AG09319 (cell line): Measurements from ENCODE around the gene REEP2.

ENCODE experiments used
- DNase-seq: peaks from one replicate; pipeline ENCODE4 v3.0.0-alpha.2; 2010; ENCODE audit warnings: low read depth; ENCODE audit errors: extremely low read depth
- TF ChIP-seq, protein P1 (sequence below): IDR thresholded peaks from 2 replicates; pipeline ENCODE4 v1.5.1; 2011; ENCODE audit warnings: low read depth, mild to moderate bottlenecking, inconsistent platforms, low read length, moderate library complexity

Gene REEP2

DNA sequence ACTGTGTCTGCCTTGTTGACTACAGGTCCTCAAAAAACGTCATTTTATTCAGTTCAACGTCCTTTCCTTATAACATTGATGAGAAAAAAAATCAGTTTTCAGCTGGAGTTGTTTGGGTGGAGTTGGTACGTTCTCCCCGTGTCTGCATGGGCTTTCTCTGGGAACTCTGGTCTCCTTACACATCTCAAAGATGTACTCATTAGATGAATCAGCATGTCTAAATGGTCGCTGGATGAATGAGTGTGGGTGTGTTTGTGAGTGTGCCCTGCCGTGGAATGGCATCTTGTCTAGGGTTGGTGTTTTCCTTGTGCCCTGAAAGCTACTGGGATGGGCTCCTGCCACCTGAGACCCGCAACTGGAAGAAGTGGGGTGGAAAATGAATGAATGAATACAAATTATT lies 56.5 kb downstream of the REEP2 start:
- no peak for DNase-seq
- TF ChIP-seq, protein P1, sequence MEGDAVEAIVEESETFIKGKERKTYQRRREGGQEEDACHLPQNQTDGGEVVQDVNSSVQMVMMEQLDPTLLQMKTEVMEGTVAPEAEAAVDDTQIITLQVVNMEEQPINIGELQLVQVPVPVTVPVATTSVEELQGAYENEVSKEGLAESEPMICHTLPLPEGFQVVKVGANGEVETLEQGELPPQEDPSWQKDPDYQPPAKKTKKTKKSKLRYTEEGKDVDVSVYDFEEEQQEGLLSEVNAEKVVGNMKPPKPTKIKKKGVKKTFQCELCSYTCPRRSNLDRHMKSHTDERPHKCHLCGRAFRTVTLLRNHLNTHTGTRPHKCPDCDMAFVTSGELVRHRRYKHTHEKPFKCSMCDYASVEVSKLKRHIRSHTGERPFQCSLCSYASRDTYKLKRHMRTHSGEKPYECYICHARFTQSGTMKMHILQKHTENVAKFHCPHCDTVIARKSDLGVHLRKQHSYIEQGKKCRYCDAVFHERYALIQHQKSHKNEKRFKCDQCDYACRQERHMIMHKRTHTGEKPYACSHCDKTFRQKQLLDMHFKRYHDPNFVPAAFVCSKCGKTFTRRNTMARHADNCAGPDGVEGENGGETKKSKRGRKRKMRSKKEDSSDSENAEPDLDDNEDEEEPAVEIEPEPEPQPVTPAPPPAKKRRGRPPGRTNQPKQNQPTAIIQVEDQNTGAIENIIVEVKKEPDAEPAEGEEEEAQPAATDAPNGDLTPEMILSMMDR: no peak
